HG03575 (cell line): ENCODE results near the gene WDR31.
"Not testable (repeated sequence)": the region's sequence is repeated elsewhere in the genome, so short reads cannot be mapped to it uniquely, and the experiment has no call there.

Source experiments
- ATAC-seq: cut with Tn5 transposase; IDR thresholded peaks from one replicate; pipeline ENCODE4 v1.9.1; 2021; ENCODE audit not compliant: unreplicated experiment, insufficient number of reproducible peaks, low FRiP score; ENCODE audit errors: extremely low read depth

Gene WDR31

GRCh38 chr9:113369855-113370140 lies 29.7 kb upstream of the WDR31 start:
- ATAC-seq = no peak

GRCh38 chr9:113368982-113369854 lies 29.1 kb upstream of the WDR31 start:
- no peak for ATAC-seq

GRCh38 chr9:113368348-113368981 lies 28.4 kb upstream of the WDR31 start:
- no peak for ATAC-seq

- not testable (repeated sequence) for ATAC-seq
These were observed 25.6 kb upstream of the WDR31 start for GRCh38 chr9:113365652-113366051.

- ATAC-seq = no peak
These were observed 24.9 kb upstream of the WDR31 start for GRCh38 chr9:113364951-113365350.

GRCh38 chr9:113363336-113363735 lies 23.3 kb upstream of the WDR31 start:
- ATAC-seq = no peak

- no peak for ATAC-seq
These were observed 21.4 kb upstream of the WDR31 start for GRCh38 chr9:113361304-113362018.

- no peak for ATAC-seq
These were observed 20.3 kb upstream of the WDR31 start for GRCh38 chr9:113360242-113360842.

GRCh38 chr9:113359385-113359784 lies 19.3 kb upstream of the WDR31 start:
- ATAC-seq = no peak

- no peak for ATAC-seq
These were observed 16.7 kb upstream of the WDR31 start for GRCh38 chr9:113356686-113357292.

- ATAC-seq = no peak
These were observed 15.0 kb upstream of the WDR31 start for GRCh38 chr9:113355040-113355596.

- ATAC-seq = no peak
These were observed 12.3 kb upstream of the WDR31 start for GRCh38 chr9:113352411-113352810.

GRCh38 chr9:113352006-113352405 lies 11.9 kb upstream of the WDR31 start:
- no peak for ATAC-seq

GRCh38 chr9:113350937-113351336 lies 10.9 kb upstream of the WDR31 start:
- ATAC-seq = no peak

GRCh38 chr9:113350107-113350661 lies 10.1 kb upstream of the WDR31 start:
- ATAC-seq = no peak

- no peak for ATAC-seq
These were observed 9.5 kb upstream of the WDR31 start, which contains the start of gene BSPRY for GRCh38 chr9:113349445-113350094. Gene BSPRY, plus strand, starts transcription at chr9:113349541. Its CDS starts 39 bp downstream, at chr9:113349580.

- ATAC-seq = no peak
These were observed 9.0 kb upstream of the WDR31 start for GRCh38 chr9:113349066-113349444.

- ATAC-seq = no peak
These were observed 8.4 kb upstream of the WDR31 start for GRCh38 chr9:113348437-113348836.
